Ovary (tissue), 9 donors: Measurements from ENCODE around the gene DAZL. TPM values are rescaled to one million over a fixed set of nuclear protein-coding genes. Genes with fewer than 3 reads are reported as not detected.

Source experiments
- DNase-seq, 5 donors: peaks; one replicate each; pipeline ENCODE4 v3.0.0-alpha.2; 2019 to 2020
- H3K27ac ChIP-seq, 2 donors: fragments of 200-600 bp; one replicate each; pipeline versions ENCODE4 v1.5.1 to v1.8.0; 2019 to 2022
- H3K27me3 ChIP-seq: fragments of 200-600 bp; one replicate; pipeline ENCODE4 v1.8.0; 2022
- H3K36me3 ChIP-seq: fragments of 200-600 bp; sonication (generic); one replicate; pipeline ENCODE4 v1.5.1; 2019
- H3K4me1 ChIP-seq: one replicate; pipeline ENCODE4 v1.8.1; 2013; ENCODE audit warnings: mild to moderate bottlenecking, moderate library complexity; ENCODE audit not compliant: insufficient read depth
- H3K4me3 ChIP-seq: fragments of 200-600 bp; sonication (generic); one replicate; pipeline ENCODE4 v1.5.1; 2017
- H3K9me3 ChIP-seq, 2 donors: fragments of 200-600 bp in 1 of 2; sonication (generic) in 1 of 2; one replicate each; pipeline versions ENCODE4 v1.5.1 to v1.8.1; 2013 to 2019; ENCODE audit warnings: mild to moderate bottlenecking in 1 of 2, moderate library complexity in 1 of 2
- EP300 ChIP-seq: sonication (generic); formaldehyde crosslinking; IDR thresholded peaks from one replicate; pipeline ENCODE4 v1.6.1; 2017; ENCODE audit warnings: antibody characterized with exemption
- POLR2A ChIP-seq: fragments of 450-650 bp; IDR thresholded peaks from one replicate; pipeline ENCODE4 v1.6.1; 2017; ENCODE audit warnings: antibody characterized with exemption, mild to moderate bottlenecking, moderate library complexity
- WGBS, 3 donors: extraction: QIAGEN DNeasy Blood & Tissue Kit in 1 of 3; methylation state at CpG; one replicate each; pipeline versions ENCODE4 v1.1.5 to v1.1.7; 2013 to 2017; 5-methylcytosine and 5-hydroxymethylcytosine counted together
- intact Hi-C, 4 donors: fragments of 100-400 bp; cut with DNase I; formaldehyde crosslinking; loops; one replicate each; pipeline versions ENCODE4 v1.11.0 to v1.15.1; 2022 to 2023
- polyA plus RNA-seq, 2 donors: library from polyadenylated mRNA; stranded (reverse); fragments of 200-250 nt in 1 of 2; fragments of 350-450 nt in 1 of 2; fragmentation: Illumina TruSeq in 1 of 2; extraction: RNeasy Lipid Tissue Mini Kit (QIAGEN cat#74804) in 1 of 2; gene quantifications; one replicate each; pipeline ENCODE4 v1.2.3, GENCODE V29; 2013 to 2014
- total RNA-seq, 7 donors: library from RNA; depleted of rRNA in 2 of 7; stranded (reverse); fragments of >200 nt in 2 of 7; fragmentation: NEBNext Ultra II Directional in 3 of 7; extraction: Animal tissue kit (Norgen Biotek cat#: 25700) in 3 of 7; gene quantifications; one replicate each; pipeline versions ENCODE4 v1.1.0 to v1.2.4, GENCODE V29; 2016 to 2023
- TF ChIP-seq, protein P1 (sequence below), 3 donors: fragments of 450-650 bp in 2 of 3; fragments of 200-600 bp in 1 of 3; IDR thresholded peaks; one replicate each; pipeline versions ENCODE4 v1.5.1 to v1.8.0; 2016 to 2022; ENCODE audit warnings: antibody characterized with exemption in 3 of 3, mild to moderate bottlenecking in 1 of 3
- donor health status: DM: no; HTN: no; CAD: no; lungs with moderate emphysema.
- donor health status: DM: no; HTN: no; CAD: no.
- donor health status: Bipolar disorder and iron deficiency.
- donor health status: DM: yes; HTN: yes; CAD: no.
- donor health status: DM: no; HTN: no; CAD: no.
- donor health status: DM: yes; HTN: yes; CAD: no.

The DAZL gene
- total and polyA plus RNA-seq, 9 donors = 0.16 TPM; not detected in 8

DNA sequence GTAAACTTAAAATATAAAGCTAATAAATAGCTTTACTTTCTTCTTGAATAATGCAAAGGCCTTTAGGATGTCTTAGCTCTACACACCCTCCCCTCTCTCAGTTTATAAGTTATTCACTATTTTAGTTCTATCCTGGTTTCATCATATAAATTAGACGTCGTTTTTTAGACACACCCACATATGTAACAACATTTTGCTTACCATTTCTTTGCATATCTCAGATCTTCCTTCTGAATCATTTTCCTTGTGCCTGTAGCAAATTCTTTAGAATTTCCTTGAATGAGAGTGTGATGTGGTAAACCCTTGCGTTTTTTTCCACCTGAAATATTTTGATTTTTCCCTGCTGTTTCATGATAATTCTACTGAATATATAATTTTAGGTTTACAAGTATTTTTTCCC, 2.5 kb upstream of the DAZL start:
- 55 to 71% (median 56%) methylated on average over 3 of the region's 3 CpGs for WGBS, 3 donors
- H3K4me3 ChIP-seq = no peak overlapping the region

DNA sequence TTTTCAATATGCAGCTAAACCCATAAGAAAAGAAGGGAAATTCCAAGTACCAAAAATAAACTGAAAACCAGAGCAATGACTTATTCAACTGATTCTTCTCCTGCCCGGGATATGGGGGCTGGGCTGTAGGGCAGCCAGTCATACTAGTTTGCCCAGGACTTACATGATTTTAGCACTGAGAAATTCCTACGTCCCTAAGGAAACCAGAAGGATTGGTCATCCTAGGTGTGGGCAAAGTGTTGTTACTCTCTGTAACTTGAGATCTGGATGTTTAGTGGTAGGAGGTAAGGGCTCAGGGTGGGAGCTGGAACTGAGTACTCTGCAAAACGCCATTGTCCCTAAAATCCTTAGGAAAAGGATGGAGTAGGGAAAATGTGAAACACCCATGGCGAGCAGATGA, 1.2 kb upstream of the DAZL start:
- Histone ChIP-seq H3K4me1 (no peaks in the 10 kb centered on the region), H3K36me3 (no peaks in the 10 kb centered on the region), H3K27me3 (no peaks in the 10 kb centered on the region), H3K9me3 (no peaks in the 10 kb centered on the region), H3K27ac (no peak overlapping the region), H3K4me3 (no peak overlapping the region)
- TF ChIP-seq POLR2A = no peak
- TF ChIP-seq, protein P1, sequence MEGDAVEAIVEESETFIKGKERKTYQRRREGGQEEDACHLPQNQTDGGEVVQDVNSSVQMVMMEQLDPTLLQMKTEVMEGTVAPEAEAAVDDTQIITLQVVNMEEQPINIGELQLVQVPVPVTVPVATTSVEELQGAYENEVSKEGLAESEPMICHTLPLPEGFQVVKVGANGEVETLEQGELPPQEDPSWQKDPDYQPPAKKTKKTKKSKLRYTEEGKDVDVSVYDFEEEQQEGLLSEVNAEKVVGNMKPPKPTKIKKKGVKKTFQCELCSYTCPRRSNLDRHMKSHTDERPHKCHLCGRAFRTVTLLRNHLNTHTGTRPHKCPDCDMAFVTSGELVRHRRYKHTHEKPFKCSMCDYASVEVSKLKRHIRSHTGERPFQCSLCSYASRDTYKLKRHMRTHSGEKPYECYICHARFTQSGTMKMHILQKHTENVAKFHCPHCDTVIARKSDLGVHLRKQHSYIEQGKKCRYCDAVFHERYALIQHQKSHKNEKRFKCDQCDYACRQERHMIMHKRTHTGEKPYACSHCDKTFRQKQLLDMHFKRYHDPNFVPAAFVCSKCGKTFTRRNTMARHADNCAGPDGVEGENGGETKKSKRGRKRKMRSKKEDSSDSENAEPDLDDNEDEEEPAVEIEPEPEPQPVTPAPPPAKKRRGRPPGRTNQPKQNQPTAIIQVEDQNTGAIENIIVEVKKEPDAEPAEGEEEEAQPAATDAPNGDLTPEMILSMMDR (IDR thresholded peaks at IDR 0.05) = no peak
- TF ChIP-seq EP300 = no peak
- no peak for DNase-seq
- 89 to 92% (median 91%) methylated on average over 4 of the region's 4 CpGs for WGBS, 3 donors
- intact Hi-C loops = loop anchor here in 2 of 4 donors (5.0 to 10.0 kb wide), 3 partner anchors 418 to 621 kb away; no protein-coding TSS in a partner anchor

More for the DNA sequence above, 2.5 kb upstream of the DAZL start:
- Histone ChIP-seq H3K36me3 (no peaks in the 10 kb centered on the region), H3K27ac (no peak overlapping the region), H3K9me3 (no peaks in the 10 kb centered on the region), H3K27me3 (no peaks in the 10 kb centered on the region), H3K4me1 (no peaks in the 10 kb centered on the region)
- no peak for DNase-seq
- TF ChIP-seq, protein P1 (IDR thresholded peaks at IDR 0.05) = no peak
- no peak for TF ChIP-seq POLR2A
- TF ChIP-seq EP300 = no peak
- intact Hi-C loops = loop anchor here in 2 of 4 donors (5.0 to 10.0 kb wide), 3 partner anchors 417 to 620 kb away; no protein-coding TSS in a partner anchor

GRCh38 chr3:16605966-16606365, 743 bp upstream of the DAZL start:
- intact Hi-C loops = loop anchor here in 2 of 4 donors (5.0 to 10.0 kb wide), 3 partner anchors 419 to 621 kb away; no protein-coding TSS in a partner anchor
- WGBS, 3 donors = 91 to 94% (median 94%) methylated on average over 8 of the region's 8 CpGs
- H3K9me3 ChIP-seq = no peaks in the 10 kb centered on the region
- H3K4me1 ChIP-seq = no peaks in the 10 kb centered on the region
- no peaks in the 10 kb centered on the region for H3K27me3 ChIP-seq
- H3K36me3 ChIP-seq = no peaks in the 10 kb centered on the region
- no peak for DNase-seq
- TF ChIP-seq, protein P1 (IDR thresholded peaks at IDR 0.05) = no peak
- TF ChIP-seq EP300 (no peak), POLR2A (no peak)
- no peak overlapping the region for H3K4me3 ChIP-seq
- no peak overlapping the region for H3K27ac ChIP-seq

DNA sequence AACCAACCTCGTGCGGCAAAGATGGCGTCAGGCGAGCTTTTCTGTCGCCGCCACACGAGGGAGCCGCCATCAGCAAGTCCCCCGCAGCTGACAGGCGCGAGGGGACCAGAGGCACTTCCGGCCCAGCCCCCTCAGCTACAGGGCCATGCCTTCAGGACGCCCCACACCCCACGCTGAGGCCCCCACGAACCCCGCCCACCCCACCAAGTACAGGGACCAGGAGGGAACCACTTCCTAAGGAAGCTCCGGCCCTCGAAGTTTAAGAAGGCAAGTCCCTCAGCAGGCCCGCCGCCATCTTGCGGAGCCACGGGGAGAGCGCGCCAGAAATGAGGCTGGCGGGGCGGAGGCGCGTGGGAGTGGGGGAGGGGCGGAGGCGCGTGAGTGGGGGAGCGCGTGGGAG, 790 bp downstream of the DAZL start:
- TF ChIP-seq EP300 (no peak), POLR2A (no peak)
- TF ChIP-seq, protein P1 (IDR thresholded peaks at IDR 0.05) = no peak
- H3K9me3 ChIP-seq = no peaks in the 10 kb centered on the region
- H3K27me3 ChIP-seq = no peaks in the 10 kb centered on the region
- DNase-seq = no peak
- no peak overlapping the region for H3K27ac ChIP-seq
- no peaks in the 10 kb centered on the region for H3K36me3 ChIP-seq
- H3K4me3 ChIP-seq = no peak overlapping the region
- no peaks in the 10 kb centered on the region for H3K4me1 ChIP-seq
- intact Hi-C loops = loop anchor here in 3 of 4 donors (5.0 to 10.0 kb wide), 4 partner anchors 420 to 1238 kb away; no protein-coding TSS in a partner anchor
- WGBS, 3 donors = 96 to 97% (median 96%) methylated on average over 29 to 33 of the region's 33 CpGs
